Colonic mucosa (tissue), 4 donors: ENCODE data around the gene ADAMTS1. TPM values are rescaled to one million over a fixed set of nuclear protein-coding genes. Genes with fewer than 3 reads are reported as not detected.

Experiments used
- DNase-seq: peaks from one replicate; pipeline ENCODE4 v3.0.0-alpha.2; 2020
- H3K27ac ChIP-seq: fragments of 200-600 bp; one replicate; pipeline ENCODE4 v1.8.0; 2021
- H3K27me3 ChIP-seq: fragments of 200-600 bp; one replicate; pipeline ENCODE4 v1.8.0; 2021
- H3K36me3 ChIP-seq: fragments of 200-600 bp; one replicate; pipeline ENCODE4 v1.8.0; 2021
- H3K4me1 ChIP-seq: fragments of 200-600 bp; one replicate; pipeline ENCODE4 v1.8.0; 2021; ENCODE audit warnings: mild to moderate bottlenecking
- H3K4me3 ChIP-seq: fragments of 200-600 bp; one replicate; pipeline ENCODE4 v1.8.0; 2021
- H3K9ac ChIP-seq, 2 donors: one replicate each; pipeline ENCODE4 v1.7.0; 2013; ENCODE audit warnings: control low read depth in 2 of 2, low read depth in 2 of 2, low read length in 2 of 2
- H3K9me3 ChIP-seq: fragments of 200-600 bp; one replicate; pipeline ENCODE4 v1.8.0; 2021
- CTCF ChIP-seq: fragments of 200-600 bp; IDR thresholded peaks from one replicate; pipeline ENCODE4 v1.8.0; 2022; ENCODE audit warnings: antibody characterized with exemption, mild to moderate bottlenecking
- intact Hi-C: fragments of 100-400 bp; cut with DNase I; formaldehyde crosslinking; loops from one replicate; pipeline ENCODE4 v1.14.1; 2022
- total RNA-seq, 2 donors: library from RNA; stranded (reverse); fragmentation: NEBNext Ultra II Directional in 1 of 2; extraction: Animal tissue kit (Norgen Biotek cat#: 25700) in 1 of 2; gene quantifications; one replicate each; pipeline ENCODE4 v1.2.1, GENCODE V29; 2021
- donor health status: healthy.
- donor health status: DM: no; HTN: no; CAD: no.
- donor health status: DM: no; HTN: no; CAD: no.

Gene ADAMTS1
- total RNA-seq, 2 donors from 2014 or later, result 12.5 to 26.8 TPM

GRCh38 chr21:26840912-26841311, 4.3 kb downstream of the ADAMTS1 start:
- no peak for TF ChIP-seq CTCF
- Histone ChIP-seq H3K27me3 (peaks cover 22% of the 10 kb centered on the region), H3K36me3 (no peaks in the 10 kb centered on the region), H3K27ac (no peak overlapping the region), H3K4me3 (no peak overlapping the region), H3K9ac (no peak overlapping the region), H3K9me3 (no peaks in the 10 kb centered on the region), H3K4me1 (peaks cover 8% of the 10 kb centered on the region)
- intact Hi-C loops, result loop anchor here (10.0 kb wide), 1 partner anchor 964 kb away; no protein-coding TSS in a partner anchor
- no peak for DNase-seq

- H3K9ac ChIP-seq, result no peak overlapping the region
- peaks cover 16% of the 10 kb centered on the region for H3K27me3 ChIP-seq
- H3K36me3 ChIP-seq, result no peaks in the 10 kb centered on the region
- peaks cover 5% of the 10 kb centered on the region for H3K4me1 ChIP-seq
- intact Hi-C loops, result loop anchor here (10.0 kb wide), 1 partner anchor 965 kb away; no protein-coding TSS in a partner anchor
- no peaks in the 10 kb centered on the region for H3K9me3 ChIP-seq
- DNase-seq, result no peak
- no peak for TF ChIP-seq CTCF
- no peak overlapping the region for H3K4me3 ChIP-seq
- H3K27ac ChIP-seq, result no peak overlapping the region
Measured at GRCh38 chr21:26840201-26840600, 5.0 kb downstream of the ADAMTS1 start.

GRCh38 chr21:26837539-26837938, 7.7 kb downstream of the ADAMTS1 start:
- Histone ChIP-seq H3K4me1 (no peaks in the 10 kb centered on the region), H3K4me3 (no peak overlapping the region), H3K27ac (no peak overlapping the region), H3K36me3 (no peaks in the 10 kb centered on the region), H3K9me3 (no peaks in the 10 kb centered on the region), H3K27me3 (no peaks in the 10 kb centered on the region), H3K9ac (no peak overlapping the region)
- TF ChIP-seq CTCF, result no peak
- intact Hi-C loops, result no loop called here
- DNase-seq, result no peak

- H3K4me1 ChIP-seq, result no peaks in the 10 kb centered on the region
- intact Hi-C loops, result no loop called here
- TF ChIP-seq CTCF, result no peak
- DNase-seq, result no peak
- no peak overlapping the region for H3K4me3 ChIP-seq
- no peaks in the 10 kb centered on the region for H3K27me3 ChIP-seq
- H3K9me3 ChIP-seq, result no peaks in the 10 kb centered on the region
- no peak overlapping the region for H3K9ac ChIP-seq
- H3K27ac ChIP-seq, result no peak overlapping the region
- H3K36me3 ChIP-seq, result no peaks in the 10 kb centered on the region
Measured at GRCh38 chr21:26836528-26836927, 8.7 kb downstream of the ADAMTS1 start.

GRCh38 chr21:26835714-26836265, 9.4 kb downstream of the ADAMTS1 start:
- DNase-seq, result no peak
- no peaks in the 10 kb centered on the region for H3K27me3 ChIP-seq
- intact Hi-C loops, result no loop called here
- H3K4me3 ChIP-seq, result no peak overlapping the region
- no peak overlapping the region for H3K27ac ChIP-seq
- H3K4me1 ChIP-seq, result no peaks in the 10 kb centered on the region
- H3K9ac ChIP-seq, result no peak overlapping the region
- no peak for TF ChIP-seq CTCF
- no peaks in the 10 kb centered on the region for H3K9me3 ChIP-seq
- no peaks in the 10 kb centered on the region for H3K36me3 ChIP-seq
